ENCODE measurements around the gene NKX1-1.
"Not testable (repeated sequence)": the region's sequence is repeated elsewhere in the genome, so short reads cannot be mapped to it uniquely, and the experiment has no call there.

The NKX1-1 gene

GRCh38 chr4:1406394-1406980 is at the start of gene NKX1-1:
Gene NKX1-1 (minus strand): TSS chr4:1406442. CDS start chr4:1406442, 0 bp downstream.
- no peak for DNase-seq (ENCODE audit: low spot score)

DNA sequence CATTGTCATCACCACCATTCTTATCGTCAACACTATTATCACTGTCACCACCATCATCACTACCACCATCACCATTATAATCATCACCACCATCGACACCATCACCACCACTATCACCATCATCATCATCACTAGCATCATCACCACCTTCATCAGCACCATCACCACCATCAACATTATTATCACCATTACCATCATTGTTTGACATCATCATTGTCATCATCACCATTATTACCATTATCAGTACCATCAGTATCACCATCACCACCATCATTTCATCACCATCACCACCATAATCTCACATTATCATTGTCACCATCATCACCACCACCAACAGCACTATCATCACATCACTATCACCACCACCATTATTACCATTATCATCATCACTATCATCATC is 47.5 kb upstream of the NKX1-1 start:
- DNase-seq (ENCODE audit: low spot score) = no peak

- DNase-seq (ENCODE audit: low spot score) = no peak
Observed at GRCh38 chr4:1452431-1453051, 46.3 kb upstream of the NKX1-1 start.

GRCh38 chr4:1451752-1452122 is 45.5 kb upstream of the NKX1-1 start:
- no peak for DNase-seq (ENCODE audit: low spot score)

DNA sequence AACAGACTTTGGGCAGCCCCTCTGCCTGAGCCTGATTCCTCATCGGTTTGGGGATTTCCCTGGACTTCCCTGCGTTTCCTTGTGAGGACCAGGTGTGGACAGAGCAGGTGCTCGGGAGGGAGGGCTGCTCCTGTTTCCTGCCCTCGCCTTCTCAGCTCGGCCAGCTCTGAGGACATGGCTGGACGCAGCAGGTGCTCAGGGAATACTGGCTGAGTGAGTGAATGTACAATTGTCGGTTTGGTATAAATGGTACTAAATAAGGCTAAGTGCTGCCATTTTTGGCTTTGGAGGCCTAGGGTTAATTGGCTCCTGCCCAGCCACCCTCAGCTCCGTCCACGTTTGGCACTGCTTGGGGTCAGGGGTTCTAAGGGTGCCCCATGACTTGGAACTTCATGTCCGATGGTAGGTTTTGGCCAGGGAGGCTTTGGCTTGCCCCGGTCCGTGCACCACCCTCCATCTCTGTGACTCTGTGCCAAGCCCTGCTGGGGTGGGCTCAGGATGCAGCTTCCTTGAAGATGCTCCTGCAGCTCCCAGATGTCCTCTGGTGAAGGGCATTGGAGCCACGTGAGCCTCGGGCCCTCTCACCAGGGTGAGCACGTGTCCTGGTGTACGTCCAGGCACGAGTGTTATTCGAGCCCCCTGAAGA is 45.0 kb upstream of the NKX1-1 start:
- no peak for DNase-seq (ENCODE audit: low spot score)

DNA sequence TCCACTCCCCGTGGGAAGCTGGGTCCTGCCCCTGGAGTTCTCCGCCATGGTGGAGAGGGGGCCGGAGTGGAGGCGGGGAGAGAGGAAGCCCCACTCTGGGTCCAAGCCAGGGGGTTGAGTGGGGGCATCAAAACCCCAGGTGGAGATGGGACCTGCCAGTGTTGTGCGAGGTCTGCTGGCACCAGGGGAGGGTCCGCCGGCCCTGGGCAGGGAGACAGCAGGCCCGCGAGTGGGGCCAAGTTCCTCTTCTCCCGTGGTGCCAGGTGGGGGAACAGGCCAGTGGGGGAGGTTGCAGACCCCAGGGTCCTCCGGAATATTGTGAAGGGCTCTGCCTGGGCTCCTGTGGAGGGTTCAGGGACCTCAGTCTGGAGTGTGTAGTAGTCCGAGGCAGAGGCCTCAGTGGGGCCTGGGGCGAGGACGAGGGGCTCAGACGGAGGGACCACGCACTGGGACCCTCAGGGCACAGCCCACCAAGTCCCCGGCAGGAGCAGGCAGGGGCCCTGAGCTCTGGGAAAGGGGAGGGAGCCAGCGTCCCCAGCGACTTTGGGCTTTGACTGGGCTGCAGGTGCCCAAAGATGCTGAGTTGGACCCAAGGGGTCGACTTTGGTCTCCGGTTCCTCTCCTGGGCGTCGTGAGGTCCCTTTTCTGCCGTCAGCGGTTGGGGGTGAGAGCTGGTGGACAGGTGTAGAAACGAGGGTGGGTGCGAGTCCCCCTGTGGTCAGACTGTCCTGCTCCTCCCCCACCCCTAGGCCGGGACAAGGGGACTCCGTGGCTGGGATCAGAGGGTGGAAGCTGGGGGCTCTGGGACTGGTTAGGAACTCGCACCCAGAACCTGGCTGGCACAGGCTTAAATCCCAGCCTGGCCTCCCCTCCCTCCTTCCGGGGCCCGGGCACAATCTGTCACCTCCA is 43.8 kb upstream of the NKX1-1 start:
- DNase-seq (ENCODE audit: low spot score) = no peak

DNA sequence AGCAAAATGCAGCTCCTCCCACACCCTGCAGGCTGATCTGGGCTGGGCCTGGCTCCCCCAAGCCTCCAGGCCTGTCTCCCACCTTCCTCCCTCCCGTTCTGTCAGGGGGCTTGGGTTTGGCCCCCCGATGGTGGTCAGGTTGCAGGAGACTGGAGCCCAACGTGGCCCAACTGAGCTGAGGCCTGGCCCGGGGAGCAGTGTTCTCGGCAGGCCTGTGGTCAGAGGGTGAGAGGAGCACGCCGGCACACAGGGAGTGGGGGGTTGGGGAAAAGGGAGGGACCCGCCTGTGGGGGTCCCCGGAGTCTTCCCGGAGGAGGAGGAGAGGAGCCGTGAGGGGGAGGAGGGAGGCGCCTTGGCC is 43.2 kb upstream of the NKX1-1 start:
- DNase-seq (ENCODE audit: low spot score) = no peak

- DNase-seq (ENCODE audit: low spot score) = no peak
Observed at GRCh38 chr4:1448589-1449420, 42.6 kb upstream of the NKX1-1 start.

GRCh38 chr4:1447676-1448588 is 41.7 kb upstream of the NKX1-1 start:
- no peak for DNase-seq (ENCODE audit: low spot score)

- DNase-seq (ENCODE audit: low spot score) = no peak
Observed at GRCh38 chr4:1446502-1447386, 40.5 kb upstream of the NKX1-1 start.

DNA sequence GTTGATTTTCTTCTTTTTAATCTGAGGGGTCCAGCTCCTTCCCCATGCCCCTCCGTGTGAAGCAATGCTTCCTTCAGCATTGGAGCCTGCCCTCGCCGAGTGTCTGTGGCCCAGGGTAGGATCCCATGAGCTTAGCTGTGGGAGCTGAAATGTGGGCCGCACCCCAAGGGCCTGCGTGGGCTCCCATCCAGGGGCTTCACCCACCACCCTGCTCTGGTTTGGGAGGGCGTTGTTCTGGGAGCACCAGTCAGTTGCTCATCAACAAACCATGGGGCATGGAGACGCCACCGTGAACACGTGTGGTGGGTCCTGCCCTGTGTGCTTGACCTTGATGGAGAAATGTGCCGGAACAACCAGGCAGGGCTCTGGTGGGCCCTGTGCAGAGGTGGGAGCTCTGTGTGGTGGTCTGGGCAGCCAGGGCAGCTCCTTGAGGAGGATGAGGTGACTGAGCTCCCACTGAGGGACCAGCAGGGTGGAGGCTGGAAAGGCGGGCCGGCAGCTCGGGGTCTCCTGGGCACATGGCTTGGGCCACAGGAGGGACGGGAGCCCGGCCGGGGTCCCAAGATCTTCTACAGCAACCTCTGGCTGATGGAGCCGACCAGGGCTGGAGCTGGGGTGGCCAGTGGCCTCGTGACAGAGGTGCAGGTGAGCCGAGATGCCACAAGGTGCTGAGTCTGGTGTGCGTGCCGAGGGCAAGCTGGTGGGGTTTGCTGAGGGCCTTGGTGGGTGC is 39.6 kb upstream of the NKX1-1 start:
- DNase-seq (ENCODE audit: low spot score) = no peak

GRCh38 chr4:1443688-1444172 is 37.5 kb upstream of the NKX1-1 start:
- DNase-seq (ENCODE audit: low spot score) = not testable (repeated sequence)

DNA sequence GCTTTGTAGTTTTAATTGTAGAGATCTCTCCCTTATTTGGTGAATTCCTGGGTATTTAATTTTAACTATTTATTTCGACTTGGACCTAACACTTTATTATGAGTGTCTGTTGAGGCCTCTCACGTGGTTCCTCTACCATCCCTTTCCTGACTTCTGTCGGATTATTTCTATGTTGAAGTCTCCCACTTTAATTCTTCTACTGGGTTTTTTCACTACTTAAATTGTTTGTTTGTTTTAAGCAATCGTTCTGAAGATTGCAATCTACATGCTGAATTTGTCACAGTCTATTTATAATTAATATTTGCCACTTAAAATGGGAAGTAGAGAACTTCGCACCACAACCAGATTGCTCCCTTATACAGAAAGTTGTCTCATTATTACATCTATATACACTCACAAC is 20.8 kb upstream of the NKX1-1 start:
- no peak for DNase-seq (ENCODE audit: low spot score)

DNA sequence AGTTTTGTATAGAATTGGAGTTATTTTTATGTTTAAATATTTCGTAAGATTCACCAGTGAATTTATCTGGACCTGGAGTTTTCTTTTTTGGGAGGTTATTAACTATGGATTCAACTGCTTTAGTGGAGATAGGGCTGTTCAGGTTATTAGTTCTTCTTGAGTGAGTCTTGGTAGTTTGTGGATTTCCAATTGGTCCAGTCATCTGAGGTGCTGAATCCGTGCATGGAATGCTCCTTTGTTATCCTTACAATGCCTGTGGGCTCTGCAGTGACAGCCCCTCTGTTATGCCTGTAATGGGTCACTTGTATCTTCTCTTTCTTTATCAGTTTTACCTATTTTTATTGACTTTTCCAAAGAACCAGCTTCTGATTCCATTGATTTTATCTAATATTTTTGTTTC is 15.4 kb upstream of the NKX1-1 start:
- no peak for DNase-seq (ENCODE audit: low spot score)

GRCh38 chr4:1419708-1420107 is 13.5 kb upstream of the NKX1-1 start:
- DNase-seq (ENCODE audit: low spot score) = no peak

DNA sequence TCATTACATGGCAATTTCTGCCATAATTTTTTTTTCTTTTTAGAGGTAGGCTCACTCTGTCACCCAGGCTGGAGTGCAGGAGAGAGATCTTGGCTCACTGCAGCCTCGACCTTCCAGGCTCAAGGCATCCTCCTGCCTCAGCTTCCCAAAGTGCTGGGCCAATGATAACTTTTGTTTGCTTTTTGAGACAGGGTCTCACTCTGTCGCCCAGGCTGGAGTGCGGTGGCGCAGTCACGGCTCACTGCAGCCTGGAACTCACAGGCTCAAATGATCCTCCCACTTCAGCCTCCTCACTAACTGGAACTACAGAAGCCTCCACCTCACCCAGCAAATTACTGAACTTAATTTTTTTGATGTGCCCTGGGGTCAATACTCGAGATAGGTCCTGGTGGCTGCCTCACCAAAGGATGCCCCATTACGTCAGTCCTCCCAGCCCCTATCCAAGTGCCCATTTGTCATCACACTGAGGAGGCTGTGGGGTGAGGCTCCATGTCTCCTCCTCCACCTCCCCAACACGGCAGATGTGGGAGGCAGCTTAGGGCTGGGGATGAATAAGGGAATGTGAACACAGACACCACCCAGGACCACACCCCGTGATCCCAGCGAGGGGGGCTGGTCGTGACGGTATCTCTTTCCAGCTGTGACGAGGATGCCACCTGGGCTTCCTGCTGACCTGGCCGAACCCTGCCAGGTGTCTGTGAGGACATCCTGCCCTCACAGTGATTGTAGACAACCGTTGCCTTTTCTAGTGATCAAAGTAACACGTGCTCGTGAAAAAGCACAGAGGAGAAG is 12.4 kb upstream of the NKX1-1 start:
- no peak for DNase-seq (ENCODE audit: low spot score)

- DNase-seq (ENCODE audit: low spot score) = no peak
Observed at GRCh38 chr4:1417522-1418390, 11.5 kb upstream of the NKX1-1 start.

All from CD4-positive, alpha-beta T cell treated with Interleukin-2 at 100 ng/mL for 4 hours (primary cell).